Inflammatory macrophage treated with lipopolysaccharide for 1 hour (primary cell): ENCODE measurements around the gene ZNF576.
"Not testable (repeated sequence)": the region's sequence is repeated elsewhere in the genome, so short reads cannot be mapped to it uniquely, and the experiment has no call there.

Experiments
- DNase-seq, 2 donors: peaks; one replicate each; pipeline ENCODE4 v3.0.0-alpha.2; 2020 to 2022

Gene ZNF576

GRCh38 chr19:43575156-43575950 is 21.0 kb upstream of the ZNF576 start, which contains the start of the genes PINLYP and XRCC1:
Gene PINLYP, plus strand, starts transcription at chr19:43575801. Its CDS starts 1,391 bp downstream, at chr19:43577192.
Gene XRCC1, minus strand, starts transcription at chr19:43575527. Its CDS starts 69 bp downstream, at chr19:43575458.
- peak; percentile 98 to 99 for DNase-seq

DNA sequence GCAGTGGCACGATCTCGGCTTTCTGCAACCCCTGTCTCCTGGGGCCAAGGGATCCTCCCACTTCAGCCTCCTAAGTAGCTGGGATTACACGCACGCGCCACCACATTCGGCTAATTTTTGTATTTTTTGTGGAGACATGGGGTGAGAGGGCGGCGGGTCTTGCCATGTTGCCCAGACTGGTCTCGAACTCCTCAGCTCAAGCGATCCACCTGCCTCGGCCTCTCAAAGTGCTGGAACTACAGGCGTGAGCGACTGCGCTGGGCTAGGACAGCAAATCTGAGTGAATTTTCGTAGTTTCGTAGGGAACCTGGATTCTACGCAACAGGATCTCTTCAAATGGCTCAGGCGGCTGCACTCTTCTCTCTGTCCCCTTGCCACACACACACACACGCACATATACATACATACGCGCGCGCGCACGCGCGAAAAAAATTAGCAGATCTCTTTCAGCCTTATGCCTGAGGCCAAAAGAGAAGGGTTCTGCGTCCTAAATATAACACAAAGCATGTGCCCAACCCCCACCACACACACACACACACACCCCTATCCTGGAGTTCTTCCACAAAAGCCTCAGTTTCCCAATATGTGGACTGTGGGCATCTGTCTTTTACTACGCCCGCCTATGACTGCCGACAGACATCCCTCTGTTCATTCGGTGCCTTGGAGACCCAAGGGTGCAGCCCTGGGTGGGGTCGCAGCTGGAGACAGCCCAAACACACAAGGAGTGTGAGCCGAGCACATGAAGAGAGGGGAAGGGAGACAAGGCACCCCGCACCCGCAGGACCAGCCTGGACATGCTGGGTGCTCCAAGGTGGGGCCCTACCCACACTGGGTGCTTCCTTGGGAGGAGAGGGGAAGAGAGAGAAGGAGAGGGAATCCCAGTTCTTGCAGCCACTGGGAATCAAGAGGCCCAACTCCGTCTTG is 20.2 kb upstream of the ZNF576 start:
- no peak for DNase-seq

- DNase-seq, result no peak
These were observed 17.6 kb upstream of the ZNF576 start for GRCh38 chr19:43578787-43579186.

DNA sequence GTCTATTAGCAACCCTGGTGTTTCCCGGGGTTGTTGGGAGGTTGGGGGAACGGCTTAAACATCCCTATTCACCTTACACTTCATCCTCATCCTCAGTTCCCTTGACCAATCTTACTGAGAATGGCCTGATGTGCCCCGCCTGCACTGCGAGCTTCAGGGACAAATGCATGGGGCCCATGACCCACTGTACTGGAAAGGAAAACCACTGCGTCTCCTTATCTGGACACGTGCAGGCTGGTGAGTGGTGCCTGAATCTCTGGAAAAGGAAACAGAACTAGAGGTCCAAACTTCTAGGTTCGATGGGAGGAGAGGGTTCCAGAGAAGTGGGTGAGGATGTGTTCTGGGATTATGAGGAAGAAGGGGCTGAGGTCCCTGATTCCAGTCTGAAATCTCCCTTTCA is 14.9 kb upstream of the ZNF576 start:
- DNase-seq, result no peak

DNA sequence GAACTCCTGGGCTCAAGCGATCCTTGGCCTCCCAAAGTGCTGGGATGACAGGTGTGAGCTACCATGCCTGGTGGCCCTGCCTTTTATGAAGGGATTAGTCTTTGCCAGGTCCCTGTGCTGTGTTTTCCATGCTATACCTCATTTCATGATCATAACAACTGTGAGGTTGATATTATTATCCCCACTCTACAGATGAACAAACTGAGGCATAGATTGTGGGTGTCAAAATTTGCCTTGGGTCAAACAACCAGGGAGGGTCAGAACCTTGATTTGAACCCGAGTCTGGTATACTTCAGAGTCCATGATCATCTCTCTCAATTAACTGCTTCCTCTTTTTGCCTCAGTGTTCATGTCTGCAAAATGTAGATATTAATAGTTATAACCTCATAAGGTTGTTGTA is 13.9 kb upstream of the ZNF576 start:
- DNase-seq, result no peak

- no peak for DNase-seq
These were observed 11.9 kb upstream of the ZNF576 start for GRCh38 chr19:43584484-43584883.

DNA sequence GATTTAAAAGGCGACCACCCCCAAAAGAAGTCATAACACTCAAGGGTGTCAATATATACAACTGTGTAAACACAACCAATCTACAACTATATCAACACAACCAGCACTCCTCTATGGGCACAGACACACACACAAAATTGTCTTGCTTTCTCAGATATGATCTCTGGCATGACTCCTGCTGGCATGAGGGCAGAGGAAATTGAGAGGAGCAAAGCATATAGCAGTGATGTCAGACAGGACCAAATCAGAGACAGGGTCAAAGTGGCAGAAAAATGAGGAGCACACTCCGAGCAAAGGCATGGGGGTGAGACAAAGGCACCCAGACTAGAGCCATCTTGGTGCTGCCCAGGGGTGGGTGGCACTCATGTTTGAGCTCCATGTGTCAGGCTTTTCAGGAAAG is 10.0 kb upstream of the ZNF576 start:
- no peak for DNase-seq

- DNase-seq, result not testable (repeated sequence)
These were observed 9.4 kb upstream of the ZNF576 start for GRCh38 chr19:43587029-43587428.

DNA sequence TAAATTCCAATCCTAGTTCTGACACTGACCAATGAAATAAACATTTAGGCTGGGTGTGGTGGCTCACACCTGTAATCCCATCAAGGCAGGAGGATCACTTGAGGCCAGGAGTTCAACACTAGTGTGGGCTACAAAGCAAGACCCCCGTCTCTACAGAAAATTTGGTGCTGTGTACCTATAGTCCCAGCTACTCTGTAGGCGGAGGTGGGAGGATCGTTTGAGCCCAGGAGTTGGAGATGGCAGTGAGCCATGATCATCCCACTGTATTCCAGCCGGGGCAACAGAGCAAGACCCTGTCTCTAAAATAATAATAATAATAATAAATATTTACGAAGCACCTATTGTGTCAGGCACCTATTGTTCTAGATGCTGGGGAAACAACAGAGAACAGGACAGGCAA is 7.1 kb upstream of the ZNF576 start:
- no peak for DNase-seq

DNA sequence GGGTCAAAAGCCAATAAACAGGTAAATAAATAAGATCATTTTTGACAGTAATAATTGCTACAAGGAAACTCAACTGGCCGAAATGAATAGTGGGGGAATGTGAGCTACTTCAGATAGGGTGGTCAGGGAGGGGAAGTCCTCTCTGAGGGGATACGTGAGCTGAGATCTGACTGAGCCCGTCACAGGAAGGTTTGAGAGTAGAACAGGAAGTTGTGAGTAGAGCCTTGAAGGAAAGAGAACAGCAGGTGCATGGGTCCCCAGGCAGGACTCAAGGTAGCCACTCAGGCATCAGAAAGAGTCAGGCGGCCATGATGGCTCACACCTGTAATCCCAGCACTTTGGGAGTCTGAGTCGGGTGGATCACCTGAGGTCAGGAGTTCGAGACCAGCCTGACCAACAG is 6.7 kb upstream of the ZNF576 start:
- no peak for DNase-seq

GRCh38 chr19:43591904-43592772 is 4.3 kb upstream of the ZNF576 start:
- DNase-seq, result no peak

GRCh38 chr19:43592800-43593350 is 3.5 kb upstream of the ZNF576 start:
- DNase-seq, result no peak

DNA sequence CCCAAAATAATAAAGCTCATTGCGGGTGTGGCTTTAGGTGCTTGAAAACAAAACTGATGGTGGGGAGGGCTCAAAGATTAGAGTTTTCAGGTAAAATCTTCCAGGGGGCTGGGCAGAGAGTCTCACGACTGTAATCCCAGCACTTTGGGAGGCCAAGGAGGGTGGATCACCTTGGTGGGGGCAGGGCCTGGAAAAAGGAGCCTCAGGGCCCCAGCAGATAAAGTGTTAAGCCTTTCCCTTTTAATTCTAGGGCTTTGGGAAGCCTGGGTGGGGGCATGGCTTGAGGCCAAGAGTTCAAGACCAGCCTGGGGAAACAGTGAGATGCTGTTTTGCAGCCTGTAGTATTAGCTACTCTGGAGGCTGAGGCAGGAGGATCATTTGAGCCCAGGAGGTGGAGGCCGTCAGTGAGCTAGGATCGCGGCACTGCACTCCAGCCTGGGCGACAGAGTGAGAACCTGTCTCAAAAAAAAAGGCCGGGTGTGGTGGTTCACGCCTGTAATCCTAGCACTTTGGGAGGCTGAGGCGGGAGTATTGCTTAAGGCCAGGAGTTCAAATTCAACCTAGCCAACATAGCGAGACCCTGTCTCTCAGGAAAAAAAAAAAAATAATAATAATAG is 2.2 kb upstream of the ZNF576 start:
- no peak for DNase-seq

- DNase-seq, result peak; percentile 72 to 77
These were observed 1.4 kb upstream of the ZNF576 start for GRCh38 chr19:43594710-43595604.

GRCh38 chr19:43595605-43595998 is 793 bp upstream of the ZNF576 start:
- DNase-seq, result no peak

DNA sequence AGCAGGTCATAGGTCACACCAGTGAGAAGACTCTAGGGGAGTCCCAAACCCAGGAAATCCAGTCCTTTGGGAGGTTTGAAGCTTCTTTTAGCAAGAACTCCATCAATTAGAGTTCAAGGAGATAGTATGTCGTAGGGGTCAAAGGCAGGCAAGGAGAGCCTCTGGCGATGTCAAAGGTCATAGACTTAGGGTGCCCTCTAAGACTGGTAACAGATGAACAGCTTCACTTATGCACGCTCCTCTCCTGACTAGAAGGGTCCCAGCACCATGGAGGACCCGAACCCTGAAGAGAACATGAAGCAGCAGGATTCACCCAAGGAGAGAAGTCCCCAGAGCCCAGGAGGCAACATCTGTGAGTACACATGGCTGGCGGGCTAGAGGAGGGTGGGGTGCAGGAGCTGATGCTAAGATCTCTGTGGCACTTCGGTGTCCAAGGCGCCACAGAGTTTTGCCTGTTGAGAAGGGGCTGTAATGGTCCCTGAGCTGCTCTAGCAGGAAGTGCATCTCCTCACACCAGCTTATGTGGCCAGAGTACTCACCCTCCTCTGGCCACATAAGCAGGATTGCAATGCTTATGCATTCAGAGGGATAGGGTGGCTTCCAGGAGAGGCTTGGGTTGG is 557 bp downstream of the ZNF576 start:
- DNase-seq, result no peak

- DNase-seq, result peak in 1 of 2 donors; percentile 16
These were observed 1.5 kb downstream of the ZNF576 start for GRCh38 chr19:43597876-43598275.

GRCh38 chr19:43598445-43599240 is 2.2 kb downstream of the ZNF576 start:
- DNase-seq, result no peak

DNA sequence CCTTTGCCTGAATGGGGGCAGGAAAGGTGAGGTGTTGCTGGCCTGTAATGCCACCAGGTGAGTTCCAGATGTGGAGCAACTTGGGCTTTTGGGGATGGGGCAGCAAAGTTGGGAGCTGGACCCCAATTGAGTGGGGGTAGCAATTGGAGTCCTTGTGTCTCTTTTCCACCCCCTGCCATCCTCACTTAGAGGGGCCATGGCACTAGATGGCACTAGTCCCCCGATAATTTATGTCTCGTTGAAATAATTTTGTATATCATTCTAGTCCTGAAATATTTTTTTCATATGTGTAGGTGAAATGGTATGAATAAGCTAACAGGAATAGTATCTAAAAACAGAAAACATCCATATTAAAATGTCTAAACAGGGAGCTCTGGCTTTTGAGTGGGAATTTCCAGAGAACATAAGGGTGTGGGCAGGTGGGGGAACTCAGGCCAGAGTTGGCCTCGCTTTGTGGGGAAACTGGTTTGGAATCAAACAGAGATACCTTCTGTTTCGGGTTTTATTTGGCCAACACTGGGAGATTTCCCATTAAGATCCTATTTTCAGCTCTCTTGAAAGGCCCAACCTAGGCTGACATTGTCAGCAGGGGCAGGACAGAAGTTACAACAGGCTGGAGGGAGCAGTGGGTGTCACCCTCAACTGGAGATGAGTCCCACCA is 3.4 kb downstream of the ZNF576 start:
- DNase-seq, result no peak
